Measurements from ENCODE around the gene ZNF384. TPM values are rescaled to one million over a fixed set of nuclear protein-coding genes. Genes with fewer than 3 reads are reported as not detected.

Gene ZNF384
- total and polyA plus RNA-seq, 2 of the 8 experiments (the other 6 are each of a cell fraction or from before 2014, with no cell fraction given), result 59.0 to 59.6 TPM

- Histone ChIP-seq H2BK20ac (ENCODE audit: low read length) (no peak overlapping the region), H4K20me1 (replicated peaks in 1 of 2; ENCODE audit: control insufficient read depth in 1 of 2, insufficient read depth in 2 of 2, low read length in 2 of 2) (no peaks in the 10 kb centered on the region), H4K8ac (ENCODE audit: extremely low read depth, insufficient read depth, low read length) (no peak overlapping the region), H3K14ac (ENCODE audit: insufficient read length) (no peak overlapping the region), H3K36me3 (ENCODE audit: control insufficient read depth in 2 of 4, insufficient read depth in 4 of 4, low read length in 3 of 4) (peaks cover 0 to 3% (median 1%) of the 10 kb centered on the region in 4 experiments; a peak in 1 of 8 replicates), H3K23ac (ENCODE audit: insufficient read length) (no peak overlapping the region), H2BK120ac (replicated peaks; ENCODE audit: low read depth, low read length) (no peak overlapping the region), H3K79me2 (ENCODE audit: control insufficient read depth in 1 of 2, insufficient read depth in 2 of 2, low read length in 2 of 2) (no peaks in the 10 kb centered on the region), H3K4me2 (ENCODE audit: insufficient read depth in 1 of 2, low read depth in 2 of 2, low read length in 2 of 2) (no peak overlapping the region), H3K79me1 (ENCODE audit: low read depth, low read length) (no peaks in the 10 kb centered on the region; the same call in 1 of the 2 replicates), H3K9ac (replicated peaks in 1 of 4; ENCODE audit: extremely low read depth in 1 of 4, low read depth in 3 of 4, low read length in 3 of 4) (no peak overlapping the region), H3K23me2 (ENCODE audit: low read depth, low read length) (peaks cover 5% of the 10 kb centered on the region), H4K91ac (replicated peaks; ENCODE audit: insufficient read length, low read length) (no peak overlapping the region), H2AFZ (ENCODE audit: low read length) (no peak overlapping the region), H3K56ac (replicated peaks; ENCODE audit: insufficient read length, low read depth, low read length) (no peak overlapping the region), H3K4me1 (replicated peaks in 1 of 4; ENCODE audit: control insufficient read depth in 3 of 4, insufficient read depth in 4 of 4, low read length in 3 of 4) (0 out of 7 replicates have a peak, but pooled peaks cover 0 to 4% (median 0%) of the 10 kb centered on the region in 4 experiments), H2AK5ac (ENCODE audit: low read depth, low read length) (no peak overlapping the region), H3K27me3 (replicated peaks in 1 of 4; ENCODE audit: control insufficient read depth in 3 of 4, extremely low read depth in 1 of 4, insufficient read depth in 3 of 4, low read length in 3 of 4) (no peaks in the 10 kb centered on the region), H3K18ac (ENCODE audit: extremely low read depth, low read length) (no peak overlapping the region), H3K9me3 (ENCODE audit: insufficient read depth in 2 of 2, low read depth in 1 of 2, low read length in 1 of 2) (no peaks in the 10 kb centered on the region), H3K4me3 (ENCODE audit: extremely low read depth in 1 of 4, insufficient read depth in 2 of 4, low read depth in 3 of 4, low read length in 4 of 4) (no peak overlapping the region), H3K27ac (ENCODE audit: low read depth, low read length) (no peak overlapping the region), H2BK12ac (ENCODE audit: low read depth, low read length) (no peak overlapping the region), H2BK5ac (ENCODE audit: low read depth, low read length) (no peak overlapping the region), H3K4ac (replicated peaks; ENCODE audit: insufficient read length, low read depth, low read length) (no peak overlapping the region), H4K5ac (ENCODE audit: insufficient read length, low read depth, low read length) (no peak overlapping the region), H2BK15ac (ENCODE audit: low read length) (no peak overlapping the region)
- WGBS, 2 experiments (ENCODE audit: extremely low coverage in 1 of 2, insufficient coverage in 1 of 2, insufficient read length in 1 of 2, insufficient replicate concordance in 2 of 2, low coverage in 1 of 2, low lambda C conversion rate in 2 of 2, missing lambda C conversion rate in 1 of 2), result 87% methylated on average over 4 of the region's 4 CpGs; no CpG with 5 or more reads in 1 of the 2 experiments
- TF ChIP-seq KDM1A (IDR thresholded peaks at IDR 0.05; ENCODE audit: borderline replicate concordance, low read length) (no peak), CHD2 (IDR thresholded peaks at IDR 0.05; ENCODE audit: low read length) (no peak), NANOG (IDR thresholded peaks at IDR 0.05; ENCODE audit: insufficient read depth, low read depth, low read length, poor library complexity, severe bottlenecking) (no peak), GTF2F1 (IDR thresholded peaks at IDR 0.05; ENCODE audit: borderline replicate concordance, low read depth, low read length) (no peak), POU5F1 (IDR thresholded peaks at IDR 0.05; ENCODE audit: low read depth, low read length) (no peak), SP4 (IDR thresholded peaks at IDR 0.05; ENCODE audit: low read length) (no peak), BRCA1 (IDR thresholded peaks at IDR 0.05; ENCODE audit: low read depth, low read length) (no peak), CTBP2 (IDR thresholded peaks at IDR 0.05; ENCODE audit: borderline replicate concordance, insufficient read depth, insufficient read length, low read length) (no peak)
- POLR2A ChIA-PET (ENCODE audit: partially characterized antibody), result interaction anchor here (0.7 to 2.2 kb wide), 9 partner anchors 10 to 236 kb away, joined by 3 to 10 read pairs (median 4); partner anchors contain the start of gene ACRBP
- FAIRE-seq (no peak), DNase-seq (ENCODE audit: low read depth in 1 of 2, low spot score in 2 of 2) (no peak)
- CTCF ChIA-PET (ENCODE audit: partially characterized antibody), result interaction anchor here (0.8 to 7.7 kb wide), 8 partner anchors 9 to 91 kb away, joined by 3 to 55 read pairs (median 4); no protein-coding TSS in a partner anchor
Measured at GRCh38 chr12:6693832-6694355, 4.7 kb upstream of the ZNF384 start.

Data from H1 (cell line).